ENCODE results near the gene ANKRD44. TPM values are rescaled to one million over a fixed set of nuclear protein-coding genes. Genes with fewer than 3 reads are reported as not detected.

Gene ANKRD44
- total RNA-seq, 4 donors from 2014 or later: 1.8 to 6.3 (median 3.0) TPM

DNA sequence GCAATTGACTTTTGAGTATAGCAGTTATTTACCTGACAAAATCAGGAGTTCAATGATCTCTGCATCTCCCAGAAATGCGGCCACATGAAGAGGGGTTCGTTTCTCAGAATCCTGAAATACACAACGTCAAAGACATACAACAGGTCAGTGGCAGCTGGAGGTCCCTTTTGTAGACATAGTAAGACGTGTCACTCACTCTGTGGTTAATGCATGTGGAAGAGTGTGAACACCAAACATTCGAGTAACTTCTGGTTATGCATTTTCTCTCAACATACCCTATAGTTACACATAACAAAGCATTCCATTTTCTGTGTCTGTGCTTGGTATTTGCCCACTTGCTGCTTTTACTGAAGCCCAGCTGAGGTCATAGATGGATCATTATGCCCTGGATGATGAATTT, 163.6 kb downstream of the ANKRD44 start:
- Histone ChIP-seq H3K4me1 (peaks cover 0 to 3% of the 10 kb centered on the region in 2 donors), H3K9me3 (no peaks in the 10 kb centered on the region), H3K36me3 (no peaks in the 10 kb centered on the region), H3K27me3 (no peaks in the 10 kb centered on the region), H3K27ac (no peak overlapping the region), H3K4me3 (no peak overlapping the region)
- no peak for DNase-seq
- in situ Hi-C loops (cut with MboI; ENCODE audit: low sequenced_read_pairs in 4 of 4) (no loop called here), intact Hi-C loops (cut with DNase I; ENCODE audit: low total_unique reads) (no loop called here)
- no peak for ATAC-seq
- TF ChIP-seq, protein P1, sequence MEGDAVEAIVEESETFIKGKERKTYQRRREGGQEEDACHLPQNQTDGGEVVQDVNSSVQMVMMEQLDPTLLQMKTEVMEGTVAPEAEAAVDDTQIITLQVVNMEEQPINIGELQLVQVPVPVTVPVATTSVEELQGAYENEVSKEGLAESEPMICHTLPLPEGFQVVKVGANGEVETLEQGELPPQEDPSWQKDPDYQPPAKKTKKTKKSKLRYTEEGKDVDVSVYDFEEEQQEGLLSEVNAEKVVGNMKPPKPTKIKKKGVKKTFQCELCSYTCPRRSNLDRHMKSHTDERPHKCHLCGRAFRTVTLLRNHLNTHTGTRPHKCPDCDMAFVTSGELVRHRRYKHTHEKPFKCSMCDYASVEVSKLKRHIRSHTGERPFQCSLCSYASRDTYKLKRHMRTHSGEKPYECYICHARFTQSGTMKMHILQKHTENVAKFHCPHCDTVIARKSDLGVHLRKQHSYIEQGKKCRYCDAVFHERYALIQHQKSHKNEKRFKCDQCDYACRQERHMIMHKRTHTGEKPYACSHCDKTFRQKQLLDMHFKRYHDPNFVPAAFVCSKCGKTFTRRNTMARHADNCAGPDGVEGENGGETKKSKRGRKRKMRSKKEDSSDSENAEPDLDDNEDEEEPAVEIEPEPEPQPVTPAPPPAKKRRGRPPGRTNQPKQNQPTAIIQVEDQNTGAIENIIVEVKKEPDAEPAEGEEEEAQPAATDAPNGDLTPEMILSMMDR (IDR thresholded peaks at IDR 0.05 in 4 of 5, conservative IDR thresholded peaks at IDR 0.05 in 1 of 5): no peak
- no peak for TF ChIP-seq POLR2A (IDR thresholded peaks at IDR 0.05)

DNA sequence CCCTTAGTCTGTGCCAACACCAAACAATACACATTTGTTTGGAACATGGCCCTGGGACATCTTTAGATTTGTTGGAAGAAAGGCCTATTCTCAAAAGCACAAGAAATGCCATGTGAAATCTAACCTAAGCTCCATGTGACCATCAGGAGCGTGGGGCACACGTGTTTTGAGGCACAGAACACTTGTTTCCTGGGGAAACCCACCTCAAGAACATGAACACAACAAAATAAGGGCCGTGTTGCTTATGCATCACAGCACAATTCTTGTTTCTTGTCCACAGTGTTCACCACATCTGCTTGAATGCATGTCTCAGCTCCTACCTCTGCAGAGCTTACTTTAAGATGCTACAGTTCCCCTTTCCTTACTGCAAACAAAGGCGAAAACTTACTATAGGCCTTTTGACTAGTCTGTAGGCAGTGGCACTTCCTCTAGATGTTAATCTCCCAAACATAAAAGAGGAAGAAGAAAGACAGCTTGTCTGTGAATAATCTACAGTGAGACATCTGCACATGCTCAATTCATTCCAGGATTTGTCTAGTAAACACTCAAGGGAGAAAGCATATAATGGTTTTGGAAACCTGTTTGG, 165.0 kb downstream of the ANKRD44 start:
- intact Hi-C loops (cut with DNase I; ENCODE audit: low total_unique reads) (no loop called here), in situ Hi-C loops (cut with MboI; ENCODE audit: low sequenced_read_pairs in 4 of 4) (no loop called here)
- Histone ChIP-seq H3K27me3 (no peaks in the 10 kb centered on the region), H3K4me1 (peaks cover 0 to 3% of the 10 kb centered on the region in 2 donors), H3K36me3 (no peaks in the 10 kb centered on the region), H3K27ac (no peak overlapping the region), H3K4me3 (no peak overlapping the region), H3K9me3 (no peaks in the 10 kb centered on the region)
- TF ChIP-seq, protein P1 (IDR thresholded peaks at IDR 0.05 in 4 of 5, conservative IDR thresholded peaks at IDR 0.05 in 1 of 5): no peak
- TF ChIP-seq POLR2A (IDR thresholded peaks at IDR 0.05): no peak
- no peak for DNase-seq
- no peak for ATAC-seq

DNA sequence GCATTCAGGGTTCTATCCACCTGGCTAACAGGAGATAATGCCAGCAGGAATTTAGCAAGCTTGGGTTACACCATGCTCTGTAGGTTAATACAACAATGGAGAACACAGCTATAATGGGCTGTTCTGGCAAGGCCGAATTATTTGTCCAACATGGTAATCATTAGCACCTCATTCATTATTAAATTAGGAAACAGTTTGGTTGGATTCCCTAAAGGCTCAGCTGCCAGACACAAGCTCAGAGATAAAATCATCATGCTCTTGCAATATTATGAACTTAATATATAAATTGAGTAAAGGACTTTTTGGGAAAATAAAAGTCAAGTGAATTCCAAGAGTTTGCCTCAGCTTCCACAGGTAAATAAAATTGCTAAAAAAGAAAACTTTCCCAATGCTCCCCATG, 166.4 kb downstream of the ANKRD44 start:
- no peak overlapping the region for H3K27ac ChIP-seq
- in situ Hi-C loops (cut with MboI; ENCODE audit: low sequenced_read_pairs in 4 of 4): no loop called here

DNA sequence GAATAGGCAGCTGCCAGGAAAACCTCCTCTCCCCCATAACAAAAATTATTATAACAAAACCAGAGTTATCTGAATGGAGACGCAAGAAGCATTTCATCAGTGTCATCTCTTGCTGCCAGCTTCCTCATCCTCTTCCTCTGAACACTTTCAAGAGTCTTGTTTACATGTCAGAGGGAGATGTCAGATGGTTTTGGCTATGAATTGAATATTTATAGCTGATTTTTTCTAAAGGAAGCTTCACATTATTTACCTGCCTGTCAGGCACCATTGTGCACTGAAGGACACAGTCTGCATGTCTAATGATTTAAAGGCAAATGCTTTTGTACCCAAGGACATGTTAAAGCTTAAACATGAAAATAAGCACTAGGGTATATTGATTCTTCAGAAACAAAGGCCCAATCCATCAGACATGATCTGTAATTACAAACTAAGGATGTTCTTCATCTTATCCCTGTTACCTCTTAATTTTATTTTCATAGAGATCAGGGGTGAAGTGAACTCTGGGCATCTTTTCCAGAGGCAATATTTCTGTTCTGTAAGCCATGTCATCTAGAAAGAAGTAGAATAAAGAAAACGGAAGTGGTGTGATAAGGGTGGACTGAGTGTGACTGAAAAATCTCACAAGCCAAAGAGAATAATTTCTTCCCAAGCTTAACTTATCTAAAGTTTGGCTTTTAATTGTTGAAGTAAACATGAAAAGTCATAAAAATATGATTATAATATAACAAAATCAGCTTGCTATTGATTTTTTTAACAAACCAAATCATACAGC, 168.7 kb downstream of the ANKRD44 start:
- no peak for ATAC-seq
- intact Hi-C loops (cut with DNase I; ENCODE audit: low total_unique reads): no loop called here
- Histone ChIP-seq H3K4me3 (no peak overlapping the region), H3K27me3 (no peaks in the 10 kb centered on the region), H3K36me3 (no peaks in the 10 kb centered on the region), H3K9me3 (no peaks in the 10 kb centered on the region), H3K4me1 (no peaks in the 10 kb centered on the region), H3K27ac (no peak overlapping the region)
- in situ Hi-C loops (cut with MboI; ENCODE audit: low sequenced_read_pairs in 4 of 4): no loop called here
- no peak for DNase-seq
- TF ChIP-seq, protein P1 (IDR thresholded peaks at IDR 0.05 in 4 of 5, conservative IDR thresholded peaks at IDR 0.05 in 1 of 5): no peak
- no peak for TF ChIP-seq POLR2A (IDR thresholded peaks at IDR 0.05)

More for the DNA sequence above, 166.4 kb downstream of the ANKRD44 start:
- peaks cover 0 to 3% of the 10 kb centered on the region in 2 donors for H3K4me1 ChIP-seq
- H3K27me3 ChIP-seq: no peaks in the 10 kb centered on the region
- ATAC-seq: no peak
- no peaks in the 10 kb centered on the region for H3K9me3 ChIP-seq
- no peaks in the 10 kb centered on the region for H3K36me3 ChIP-seq
- TF ChIP-seq, protein P1 (IDR thresholded peaks at IDR 0.05 in 4 of 5, conservative IDR thresholded peaks at IDR 0.05 in 1 of 5): no peak
- TF ChIP-seq POLR2A (IDR thresholded peaks at IDR 0.05): no peak
- H3K4me3 ChIP-seq: no peak overlapping the region
- no peak for DNase-seq
- intact Hi-C loops (cut with DNase I; ENCODE audit: low total_unique reads): no loop called here

Data from gastrocnemius medialis (tissue), 4 donors.